BJ (cell line): Measurements from ENCODE around the gene PRKCH. TPM values are rescaled to one million over a fixed set of nuclear protein-coding genes. Genes with fewer than 3 reads are reported as not detected.

Experiments
- CTCF ChIA-PET: fragments of 350-600 bp; formaldehyde crosslinking; extraction: SDS; loops from one replicate; lab custom pipeline; 2021; ENCODE audit warnings: antibody characterized with exemption, inconsistent platforms; lab: Yijun Ruan, JAX
- POLR2A ChIA-PET: fragments of 300-600 bp; sonication (Branson Sonifier 250); formaldehyde crosslinking; extraction: SDS; loops from one replicate; lab custom pipeline; 2021; ENCODE audit warnings: antibody characterized with exemption; lab: Charles Lee
- DNase-seq: peaks from one replicate; pipeline ENCODE4 v3.0.0-alpha.2; 2011; ENCODE audit warnings: low read depth
- H3K27me3 ChIP-seq: 2 replicates; pipeline ENCODE4 v1.6.0; 2011; ENCODE audit warnings: low read length; ENCODE audit not compliant: control insufficient read depth, insufficient read depth
- H3K36me3 ChIP-seq: 2 replicates; pipeline ENCODE4 v1.5.1; 2011; ENCODE audit warnings: low read length; ENCODE audit not compliant: control insufficient read depth, insufficient read depth
- H3K4me3 ChIP-seq: 2 replicates; pipeline ENCODE4 v1.5.1; 2011; ENCODE audit warnings: low read depth, mild to moderate bottlenecking, control low read depth, low read length
- polyA plus RNA-seq: library from polyadenylated mRNA; depleted of rRNA; stranded (reverse); fragments of >200 nt; gene quantifications from 2 replicates; pipeline ENCODE4 v1.2.3, GENCODE V29; 2011
- TF ChIP-seq, protein P1 (sequence below): IDR thresholded peaks from 2 replicates; pipeline ENCODE4 v1.5.1; 2011; ENCODE audit warnings: low read depth, mild to moderate bottlenecking, control low read depth, inconsistent platforms, low read length, moderate library complexity; ENCODE audit not compliant: insufficient read depth

PRKCH gene
- polyA plus RNA-seq, 1 experiment = 2.0 TPM

DNA sequence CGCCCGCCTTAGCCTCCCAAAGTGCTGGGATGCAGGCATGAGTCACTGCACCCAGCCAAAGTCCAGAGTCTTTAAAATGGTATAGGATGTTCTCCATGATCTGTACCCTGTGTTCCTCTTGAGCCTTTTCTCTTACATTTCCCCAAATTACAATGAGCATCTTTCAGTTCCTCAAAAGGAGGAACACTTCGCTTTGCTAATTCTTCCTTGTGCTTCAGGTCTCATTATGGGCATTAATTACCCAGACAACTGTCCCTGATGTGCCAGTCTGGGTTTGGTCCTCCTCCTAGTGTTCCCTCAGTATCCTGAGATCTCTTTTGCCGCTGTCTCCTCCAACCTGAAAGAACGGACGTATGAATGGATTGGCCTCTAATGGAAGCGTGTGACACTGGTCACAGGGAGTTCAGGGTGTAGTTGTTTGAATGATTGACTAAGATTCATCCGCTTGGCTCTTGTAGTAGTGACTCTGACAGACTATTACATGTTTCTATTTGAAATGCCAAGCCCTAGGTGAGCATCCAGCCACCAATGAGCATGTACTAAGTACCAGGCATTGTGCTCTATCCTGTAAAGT lies 8.2 kb downstream of the PRKCH start:
- Histone ChIP-seq H3K27me3 (peaks cover 3% of the 10 kb centered on the region; the same call in 1 of the 2 replicates), H3K4me3 (no peak overlapping the region), H3K36me3 (no peaks in the 10 kb centered on the region)
- DNase-seq = no peak
- CTCF ChIA-PET = no interaction called here
- TF ChIP-seq, protein P1, sequence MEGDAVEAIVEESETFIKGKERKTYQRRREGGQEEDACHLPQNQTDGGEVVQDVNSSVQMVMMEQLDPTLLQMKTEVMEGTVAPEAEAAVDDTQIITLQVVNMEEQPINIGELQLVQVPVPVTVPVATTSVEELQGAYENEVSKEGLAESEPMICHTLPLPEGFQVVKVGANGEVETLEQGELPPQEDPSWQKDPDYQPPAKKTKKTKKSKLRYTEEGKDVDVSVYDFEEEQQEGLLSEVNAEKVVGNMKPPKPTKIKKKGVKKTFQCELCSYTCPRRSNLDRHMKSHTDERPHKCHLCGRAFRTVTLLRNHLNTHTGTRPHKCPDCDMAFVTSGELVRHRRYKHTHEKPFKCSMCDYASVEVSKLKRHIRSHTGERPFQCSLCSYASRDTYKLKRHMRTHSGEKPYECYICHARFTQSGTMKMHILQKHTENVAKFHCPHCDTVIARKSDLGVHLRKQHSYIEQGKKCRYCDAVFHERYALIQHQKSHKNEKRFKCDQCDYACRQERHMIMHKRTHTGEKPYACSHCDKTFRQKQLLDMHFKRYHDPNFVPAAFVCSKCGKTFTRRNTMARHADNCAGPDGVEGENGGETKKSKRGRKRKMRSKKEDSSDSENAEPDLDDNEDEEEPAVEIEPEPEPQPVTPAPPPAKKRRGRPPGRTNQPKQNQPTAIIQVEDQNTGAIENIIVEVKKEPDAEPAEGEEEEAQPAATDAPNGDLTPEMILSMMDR = no peak
- POLR2A ChIA-PET = no interaction called here

DNA sequence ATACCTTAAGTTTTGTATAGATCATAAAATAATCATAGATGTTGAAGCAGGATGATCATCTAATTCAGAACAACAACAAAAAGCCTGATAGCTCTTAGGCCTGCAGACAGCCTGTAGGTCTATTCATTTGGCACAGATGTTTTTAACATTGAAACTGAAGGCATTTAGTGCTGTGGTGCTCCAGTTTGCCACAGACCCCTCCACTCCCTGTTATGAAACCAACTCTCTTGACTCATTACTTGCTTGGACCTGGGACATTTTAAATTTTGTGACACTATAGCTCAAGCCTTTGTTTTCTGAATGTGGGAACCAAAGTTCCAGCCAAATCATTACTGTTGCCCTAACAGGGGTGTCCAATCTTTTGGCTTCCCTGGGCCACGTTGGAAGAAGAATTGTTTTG lies 9.1 kb downstream of the PRKCH start:
- Histone ChIP-seq H3K27me3 (peaks cover 3% of the 10 kb centered on the region; the same call in 1 of the 2 replicates), H3K4me3 (no peak overlapping the region), H3K36me3 (no peaks in the 10 kb centered on the region)
- DNase-seq = no peak
- TF ChIP-seq, protein P1 = no peak
- ChIA-PET CTCF (no interaction called here), POLR2A (no interaction called here)

DNA sequence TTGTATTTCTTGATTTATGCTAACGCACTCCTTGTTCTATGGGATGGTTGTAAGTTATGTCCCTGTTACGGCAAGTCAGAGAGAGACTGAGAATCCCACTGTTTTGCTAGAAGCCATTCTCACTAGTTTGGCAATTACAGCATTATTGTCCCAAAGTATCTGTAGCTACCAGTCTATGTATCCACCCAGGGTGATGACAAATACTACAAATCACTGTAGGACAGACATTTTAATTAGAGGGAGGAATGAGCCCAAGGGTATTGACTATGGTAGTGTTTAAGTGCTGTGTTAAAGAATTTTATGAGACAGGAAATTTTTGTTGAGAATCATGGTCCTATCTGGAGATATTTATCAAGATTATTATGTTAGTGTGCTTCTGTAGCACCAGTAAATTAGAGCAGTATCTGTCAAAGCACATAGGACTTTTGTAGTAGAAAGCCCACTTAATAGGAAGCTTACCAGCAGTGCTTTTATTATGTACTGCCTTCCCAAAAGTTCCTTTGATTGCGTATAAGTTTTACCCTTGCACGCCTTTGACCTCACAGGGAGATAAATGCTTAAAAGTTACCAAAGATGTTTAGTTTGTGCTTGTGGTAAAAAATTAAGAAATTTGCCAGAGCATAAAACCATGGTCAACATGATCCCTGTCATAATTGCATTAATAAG lies 10.7 kb downstream of the PRKCH start:
- Histone ChIP-seq H3K4me3 (no peak overlapping the region), H3K36me3 (no peaks in the 10 kb centered on the region), H3K27me3 (peaks cover 3% of the 10 kb centered on the region; the same call in 1 of the 2 replicates)
- POLR2A ChIA-PET = no interaction called here
- no peak for DNase-seq
- CTCF ChIA-PET = interaction anchor here (1.3 kb wide), 1 partner anchor 36 kb away, joined by 3 read pairs; no protein-coding TSS in a partner anchor
- TF ChIP-seq, protein P1 = no peak

DNA sequence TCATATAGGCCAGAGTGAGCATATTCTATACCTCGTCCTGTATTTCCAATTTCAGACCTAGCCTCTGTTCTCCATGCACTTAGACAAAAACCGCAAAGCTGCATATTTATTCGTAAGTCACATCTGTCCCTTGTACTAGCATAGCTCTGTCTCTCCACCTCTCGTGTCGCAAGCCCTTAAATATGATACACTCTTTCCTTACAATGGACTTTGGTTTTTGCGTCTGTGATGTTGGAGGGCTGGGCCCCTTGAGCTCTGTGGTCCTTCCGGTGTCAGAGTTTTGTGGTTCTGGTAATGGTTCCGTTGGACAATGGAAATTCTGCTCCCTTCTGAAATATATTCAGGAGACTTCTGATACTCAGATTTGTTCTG lies 11.3 kb downstream of the PRKCH start:
- DNase-seq = no peak
- ChIA-PET POLR2A (no interaction called here), CTCF (interaction anchor here (1.3 kb wide), 1 partner anchor 36 kb away, joined by 3 read pairs; no protein-coding TSS in a partner anchor)
- peaks cover 3% of the 10 kb centered on the region for H3K27me3 ChIP-seq
- H3K4me3 ChIP-seq = no peak overlapping the region
- TF ChIP-seq, protein P1 = no peak
- H3K36me3 ChIP-seq = no peaks in the 10 kb centered on the region

DNA sequence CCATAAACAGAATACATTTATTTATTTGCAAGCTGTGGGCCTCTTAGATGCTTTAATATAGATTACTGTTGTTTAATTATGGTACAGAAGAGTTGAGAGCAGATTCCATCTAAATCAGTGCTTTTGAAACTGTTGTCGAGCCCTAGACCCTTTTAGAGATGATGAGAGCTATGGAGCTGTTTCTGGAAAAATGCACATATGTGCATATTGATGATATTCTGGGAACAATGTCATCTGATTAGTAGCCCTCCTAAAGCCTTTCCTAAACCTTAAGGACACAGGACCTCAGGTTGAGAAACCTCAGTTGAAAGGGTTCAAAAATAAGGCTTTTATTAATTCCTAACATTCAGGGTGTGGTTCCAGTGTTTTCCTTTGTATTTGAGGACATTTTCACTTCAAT lies 11.7 kb downstream of the PRKCH start:
- peaks cover 3% of the 10 kb centered on the region for H3K27me3 ChIP-seq
- H3K36me3 ChIP-seq = no peaks in the 10 kb centered on the region
- ChIA-PET CTCF (interaction anchor here (1.3 kb wide), 1 partner anchor 37 kb away, joined by 3 read pairs; no protein-coding TSS in a partner anchor), POLR2A (no interaction called here)
- no peak overlapping the region for H3K4me3 ChIP-seq
- TF ChIP-seq, protein P1 = no peak
- DNase-seq = no peak
